DMS53 (cell line): Measurements from ENCODE around the gene NAA80.
"Not testable (repeated sequence)": the region's sequence is repeated elsewhere in the genome, so short reads cannot be mapped to it uniquely, and the experiment has no call there.

Source experiments
- DNase-seq: peaks from one replicate; lab custom pipeline; 2025; lab: John Stamatoyannopoulos, UW

The NAA80 gene

DNA sequence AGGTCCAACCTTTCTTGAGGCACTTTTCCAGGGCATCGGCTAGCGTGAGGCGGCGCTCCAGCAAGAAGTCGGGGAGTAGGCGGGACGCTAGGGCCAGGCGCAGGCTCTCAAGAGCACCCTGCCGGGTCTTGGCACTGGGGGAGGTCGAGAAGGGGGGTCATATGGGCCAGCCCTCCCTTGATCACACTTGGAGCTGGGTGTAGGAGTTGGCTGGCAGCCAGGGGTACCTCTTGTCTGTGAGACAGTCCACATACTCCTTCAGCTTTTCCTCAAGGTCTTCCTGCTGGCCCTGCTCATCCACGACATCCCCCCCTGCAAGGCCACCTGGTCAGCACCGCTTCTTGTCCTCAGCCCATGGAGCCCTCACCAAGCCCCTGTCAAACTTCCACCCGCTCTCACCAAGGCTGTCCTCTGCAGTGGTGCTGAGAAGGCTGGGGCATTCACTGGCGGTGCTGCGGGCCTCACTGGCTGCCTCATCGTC is 9.0 kb downstream of the NAA80 start:
- DNase-seq = no peak

DNA sequence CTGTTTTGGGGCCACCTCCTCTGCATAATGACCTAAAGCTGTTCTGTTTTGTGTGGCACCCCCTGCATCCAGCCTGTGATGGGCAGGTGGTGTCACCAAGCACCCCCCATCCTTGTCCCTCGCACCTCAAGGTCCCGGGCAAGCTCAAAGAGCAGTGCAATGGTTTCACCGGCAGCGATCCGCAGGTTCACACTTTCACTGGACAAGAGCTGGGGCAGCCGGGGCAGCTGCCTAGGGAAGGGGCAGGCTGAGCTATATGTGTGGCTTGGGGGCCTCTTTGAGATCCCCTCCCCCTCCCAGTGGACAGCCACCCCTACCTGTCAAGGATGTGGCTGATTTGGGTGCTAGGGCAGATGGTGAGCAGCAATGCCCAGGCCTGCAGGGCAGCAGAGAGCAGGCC is 10.1 kb downstream of the NAA80 start:
- no peak for DNase-seq

DNA sequence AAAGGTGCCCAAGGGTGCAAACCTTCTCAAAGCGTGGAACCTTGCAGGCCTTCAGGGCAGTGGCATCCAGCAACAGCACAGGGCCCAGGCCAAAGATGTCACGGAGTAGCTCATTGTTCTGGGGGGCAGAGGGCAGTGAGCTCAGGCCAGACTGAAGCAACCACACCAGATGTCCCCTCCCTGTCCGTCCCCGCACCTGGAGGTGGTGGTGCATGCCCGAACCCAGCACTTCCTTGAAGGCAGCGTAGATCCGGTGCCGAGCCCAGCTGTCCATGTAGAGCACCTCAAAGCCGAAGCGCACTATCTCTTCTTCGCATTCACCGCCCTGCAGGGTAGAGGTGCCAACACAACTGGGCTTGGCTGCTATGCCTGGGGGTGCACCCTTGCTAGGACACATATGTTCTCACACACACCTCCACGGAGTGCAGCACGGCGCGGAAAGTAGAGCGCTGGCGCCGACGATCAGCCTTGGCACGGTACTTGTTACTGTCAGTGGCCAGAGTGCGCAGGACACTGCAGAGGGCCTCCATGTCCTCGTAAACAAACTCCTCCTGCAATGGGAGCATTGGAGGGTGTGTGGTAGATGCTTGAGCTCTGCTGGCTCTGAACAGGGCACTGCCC is 10.7 kb downstream of the NAA80 start:
- no peak for DNase-seq

DNA sequence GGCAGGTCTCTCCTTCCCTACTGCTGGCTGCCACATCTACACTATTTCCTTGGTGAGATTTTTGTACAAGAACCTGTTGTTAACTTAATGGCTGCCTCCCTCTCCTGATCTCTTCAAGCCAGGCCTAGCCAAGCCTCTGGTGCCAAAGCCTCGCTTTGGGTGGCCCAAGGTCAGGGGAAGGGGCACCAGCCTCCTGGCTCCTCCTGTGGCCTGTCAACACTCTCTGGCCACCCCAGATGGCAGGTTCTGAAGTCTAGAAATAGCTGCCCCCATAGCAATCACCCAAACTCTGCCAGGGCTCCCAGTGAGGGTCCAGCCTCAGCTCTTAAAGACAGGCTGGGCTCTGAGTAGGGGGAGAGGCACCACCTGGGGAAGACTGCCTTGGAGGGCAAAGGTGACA is 11.9 kb downstream of the NAA80 start:
- DNase-seq = no peak

DNA sequence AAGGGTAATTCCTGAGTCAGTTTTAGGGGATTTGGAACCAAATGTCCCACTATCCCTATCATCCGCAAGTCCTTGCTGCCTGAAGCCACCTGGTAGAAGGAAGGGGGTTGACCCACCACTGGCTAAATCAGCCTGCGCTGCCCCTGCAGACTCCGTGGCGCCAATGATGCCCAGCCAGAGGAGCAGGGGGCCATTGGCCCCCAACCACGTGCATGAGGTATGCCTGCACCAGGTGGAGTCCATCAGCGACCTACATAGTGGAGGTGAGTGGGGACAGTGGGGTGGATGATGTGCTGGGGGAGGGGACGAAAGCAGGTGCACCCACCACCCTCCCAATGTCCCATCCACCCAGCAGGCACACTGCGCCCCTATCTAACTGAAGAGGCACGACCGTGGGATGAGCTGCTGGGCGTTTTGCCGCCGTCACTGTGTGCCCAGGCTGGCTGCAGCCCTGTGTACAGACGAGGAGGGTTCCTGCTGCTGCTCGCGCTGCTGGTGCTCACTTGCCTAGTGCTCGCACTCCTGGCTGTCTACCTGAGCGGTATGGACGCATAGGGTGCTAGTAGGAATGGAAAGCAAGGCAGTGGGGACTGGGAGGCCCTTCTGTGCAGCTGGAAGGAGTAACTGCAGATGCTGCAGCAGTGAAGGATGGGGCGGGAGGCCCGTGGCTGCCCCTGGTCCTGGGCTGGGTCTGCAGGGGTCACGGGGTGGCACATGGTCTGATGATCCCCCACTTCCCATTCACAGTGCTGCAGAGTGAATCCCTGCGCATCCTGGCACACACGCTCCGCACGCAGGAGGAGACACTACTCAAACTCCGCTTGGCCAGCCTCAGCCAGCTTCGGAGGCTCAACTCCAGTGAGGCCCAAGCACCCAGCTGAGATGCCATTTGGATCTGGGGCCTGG is 12.6 kb downstream of the NAA80 start:
- DNase-seq = no peak

DNA sequence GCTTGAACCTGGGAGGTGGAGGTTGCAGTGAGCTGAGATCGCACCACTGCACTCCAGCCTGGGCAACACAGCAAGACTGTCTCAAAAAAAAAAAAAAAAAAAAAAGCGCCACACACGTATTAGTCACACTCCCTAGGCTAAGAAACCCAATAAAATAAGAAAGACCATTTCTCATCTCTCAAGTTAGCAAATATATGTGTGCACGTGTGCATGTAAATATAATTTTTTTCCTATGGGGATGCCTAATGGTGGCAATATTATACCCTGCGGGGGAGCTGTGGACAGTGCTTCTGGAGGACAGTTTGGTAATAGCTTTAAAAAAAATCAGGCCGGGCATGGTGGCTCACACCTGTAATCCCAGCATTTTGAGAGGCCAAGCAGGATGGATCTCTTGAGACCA is 15.1 kb downstream of the NAA80 start:
- not testable (repeated sequence) for DNase-seq

DNA sequence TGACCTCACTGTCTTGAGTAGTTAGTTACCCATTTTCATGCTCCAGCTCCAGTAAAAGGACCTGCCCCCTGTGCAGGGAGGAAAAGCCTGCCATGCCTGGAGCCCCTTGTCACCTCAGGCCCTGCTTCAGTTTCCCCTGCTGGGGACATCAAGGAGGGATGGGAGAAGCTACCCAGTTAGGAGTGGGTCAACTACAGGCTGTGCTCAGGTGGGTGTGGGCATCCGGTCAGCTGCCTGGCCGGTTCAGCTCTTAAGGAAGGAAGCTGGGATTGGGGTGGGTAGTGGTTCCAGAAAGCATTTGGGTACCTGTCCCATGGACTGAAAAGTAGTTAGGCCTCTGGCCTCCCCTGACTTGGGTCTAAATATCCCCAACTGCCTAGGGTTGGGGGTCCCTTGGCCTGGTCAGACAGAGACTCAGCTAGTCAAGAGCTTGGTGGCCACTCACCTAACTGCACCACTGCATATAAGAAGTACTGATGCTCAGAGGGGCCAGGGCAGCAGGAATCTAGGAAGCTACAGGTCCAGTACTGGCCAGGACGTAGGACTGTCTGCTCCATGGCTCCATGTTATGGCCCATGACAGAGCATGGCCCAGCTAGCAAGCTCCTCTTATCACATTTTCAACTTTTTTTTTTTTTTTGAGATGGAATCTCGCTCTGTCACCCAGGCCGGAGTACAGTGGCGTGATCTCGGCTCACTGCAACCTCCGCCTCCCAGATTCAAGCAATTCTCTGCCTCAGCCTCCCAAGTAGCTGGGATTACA is 19.8 kb downstream of the NAA80 start:
- DNase-seq = no peak

DNA sequence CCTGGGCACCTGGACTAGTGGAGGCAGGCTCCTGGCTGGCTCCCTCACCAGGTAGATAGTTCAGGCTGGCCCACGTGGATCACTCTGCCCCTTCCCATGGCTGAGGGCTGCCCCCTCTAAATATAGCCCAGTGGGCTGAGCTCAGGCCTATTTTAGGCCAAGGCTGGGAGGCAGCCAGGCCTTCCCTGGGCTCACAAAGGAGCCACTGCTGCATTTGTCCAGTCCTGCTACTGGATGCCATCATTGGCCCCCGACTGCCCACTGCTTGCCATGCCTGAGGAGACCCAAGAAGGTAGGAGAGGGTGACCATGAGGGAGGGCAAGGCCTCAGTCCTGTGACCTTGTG is 20.4 kb downstream of the NAA80 start, which contains the start of gene LSMEM2:
Gene LSMEM2 (plus strand): TSS at position 208 of the 345 bp plus-strand sequence. CDS start 27 bp downstream, at position 235.
- DNase-seq = no peak

DNA sequence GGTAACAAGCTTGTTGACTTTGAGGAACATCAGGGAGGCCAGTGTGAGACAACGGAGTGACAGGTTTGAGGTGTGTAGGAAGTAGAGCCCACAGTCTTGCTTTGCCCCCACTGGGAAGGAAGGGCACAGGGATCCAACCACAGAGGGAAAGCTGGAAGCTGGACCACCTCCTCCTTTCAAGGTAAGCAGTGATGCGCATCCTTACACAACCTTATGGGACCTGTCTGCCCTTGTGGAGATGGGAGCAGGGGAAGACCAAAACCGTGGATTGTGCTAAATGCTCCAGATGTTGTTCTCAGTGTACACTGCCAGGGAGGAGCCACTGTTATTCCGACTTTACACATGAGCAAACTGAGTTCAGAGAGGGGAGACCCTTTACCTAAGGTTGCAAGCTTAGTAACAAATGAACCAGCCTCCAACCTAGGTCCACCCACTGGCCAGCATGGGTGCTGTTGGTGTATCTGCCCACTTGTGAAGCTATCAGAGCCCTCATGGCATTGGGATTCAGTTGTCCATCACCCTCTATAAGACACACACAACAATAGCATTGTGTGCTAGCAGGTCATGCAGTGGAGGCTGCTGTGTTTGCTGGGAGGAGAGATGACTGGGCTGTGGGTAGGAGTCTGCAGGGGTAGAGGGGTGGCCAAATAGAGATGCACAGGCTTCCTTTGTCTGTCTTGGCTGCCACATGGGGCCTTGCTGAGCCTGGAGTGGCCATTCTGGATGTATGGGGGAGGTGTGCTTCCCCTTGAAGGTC is 20.9 kb downstream of the NAA80 start:
- no peak for DNase-seq

DNA sequence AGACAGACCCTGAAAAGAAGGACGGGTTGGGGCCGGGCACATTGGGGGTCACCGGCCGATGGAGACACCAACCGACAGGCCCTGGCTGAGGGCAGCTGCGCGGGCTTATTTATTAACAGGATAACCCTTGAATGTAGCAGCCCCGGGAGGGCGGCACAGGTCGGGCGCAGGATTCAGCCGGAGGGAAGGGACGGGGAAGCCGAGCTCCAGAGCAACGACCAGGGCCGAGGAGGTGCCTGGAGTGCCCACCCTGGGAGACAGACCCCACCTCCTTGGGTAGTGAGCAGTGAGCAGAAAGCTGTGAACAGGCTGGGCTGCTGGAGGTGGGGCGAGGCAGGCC is 22.5 kb downstream of the NAA80 start:
- peak; percentile 59 for DNase-seq

DNA sequence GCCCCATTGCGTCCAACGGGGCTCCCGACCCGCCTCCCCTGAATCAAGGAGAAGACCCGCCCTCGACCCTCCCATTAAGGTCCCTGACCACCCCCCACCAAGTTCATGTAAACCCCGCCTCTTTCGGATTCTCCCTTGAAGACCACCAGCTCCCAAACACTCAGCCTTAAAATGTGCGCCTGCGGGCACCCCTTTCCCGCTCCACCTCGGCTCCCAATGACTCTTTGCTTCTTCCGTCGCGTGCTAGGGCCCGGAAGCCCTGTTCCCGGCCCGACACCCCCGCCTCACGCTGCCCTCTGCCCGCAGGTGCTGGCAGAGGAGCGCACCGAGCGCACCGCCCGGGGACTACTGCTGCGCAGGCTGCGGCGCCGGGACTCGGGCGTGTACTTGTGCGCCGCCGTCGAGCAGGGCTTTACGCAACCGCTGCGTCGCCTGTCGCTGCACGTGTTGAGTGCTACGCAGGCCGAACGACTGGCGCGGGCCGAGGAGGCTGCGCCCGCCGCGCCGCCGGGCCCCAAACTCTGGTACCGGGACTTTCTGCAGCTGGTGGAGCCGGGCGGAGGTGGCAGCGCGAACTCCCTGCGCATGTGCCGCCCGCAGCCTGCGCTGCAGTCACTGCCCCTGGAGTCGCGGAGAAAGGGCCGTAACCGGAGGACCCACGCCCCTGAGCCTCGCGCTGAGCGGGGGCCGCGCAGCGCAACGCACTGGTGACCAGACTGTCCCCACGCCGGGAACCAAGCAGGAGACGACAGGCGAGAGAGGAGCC is 23.0 kb downstream of the NAA80 start:
- DNase-seq = peak; percentile 75

DNA sequence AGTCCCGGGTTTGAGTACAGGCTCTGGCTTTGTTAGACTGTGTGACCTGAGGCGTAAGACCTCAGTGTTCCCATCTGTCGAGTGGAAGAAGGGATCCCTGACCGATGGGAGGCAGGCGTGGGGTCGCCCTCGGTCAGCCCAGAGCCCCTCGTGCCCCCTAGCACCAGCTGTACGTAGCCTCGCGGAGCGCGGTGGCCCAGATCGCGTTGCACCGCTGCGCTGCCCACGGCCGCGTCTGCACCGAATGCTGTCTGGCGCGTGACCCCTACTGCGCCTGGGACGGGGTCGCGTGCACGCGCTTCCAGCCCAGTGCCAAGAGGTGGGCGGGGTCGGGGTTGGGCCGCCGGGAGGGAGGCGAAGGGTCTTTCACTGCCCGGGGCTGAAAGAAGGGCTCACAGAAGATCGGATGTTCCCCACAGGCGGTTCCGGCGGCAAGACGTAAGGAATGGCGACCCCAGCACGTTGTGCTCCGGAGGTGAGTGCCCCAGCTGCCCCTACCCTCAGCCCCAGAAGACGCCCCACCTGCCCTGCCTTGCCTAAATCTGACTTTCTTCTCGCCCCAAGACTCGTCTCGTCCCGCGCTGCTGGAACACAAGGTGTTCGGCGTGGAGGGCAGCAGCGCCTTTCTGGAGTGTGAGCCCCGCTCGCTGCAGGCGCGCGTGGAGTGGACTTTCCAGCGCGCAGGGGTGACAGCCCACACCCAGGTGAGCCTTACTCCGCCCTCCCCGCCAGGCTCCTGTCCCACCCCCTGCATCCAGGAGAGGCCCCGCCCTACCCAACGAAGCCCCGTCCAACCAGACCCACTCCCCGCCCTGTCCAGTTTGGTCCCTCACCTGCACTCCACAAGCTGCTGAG is 23.8 kb downstream of the NAA80 start:
- no peak for DNase-seq

DNA sequence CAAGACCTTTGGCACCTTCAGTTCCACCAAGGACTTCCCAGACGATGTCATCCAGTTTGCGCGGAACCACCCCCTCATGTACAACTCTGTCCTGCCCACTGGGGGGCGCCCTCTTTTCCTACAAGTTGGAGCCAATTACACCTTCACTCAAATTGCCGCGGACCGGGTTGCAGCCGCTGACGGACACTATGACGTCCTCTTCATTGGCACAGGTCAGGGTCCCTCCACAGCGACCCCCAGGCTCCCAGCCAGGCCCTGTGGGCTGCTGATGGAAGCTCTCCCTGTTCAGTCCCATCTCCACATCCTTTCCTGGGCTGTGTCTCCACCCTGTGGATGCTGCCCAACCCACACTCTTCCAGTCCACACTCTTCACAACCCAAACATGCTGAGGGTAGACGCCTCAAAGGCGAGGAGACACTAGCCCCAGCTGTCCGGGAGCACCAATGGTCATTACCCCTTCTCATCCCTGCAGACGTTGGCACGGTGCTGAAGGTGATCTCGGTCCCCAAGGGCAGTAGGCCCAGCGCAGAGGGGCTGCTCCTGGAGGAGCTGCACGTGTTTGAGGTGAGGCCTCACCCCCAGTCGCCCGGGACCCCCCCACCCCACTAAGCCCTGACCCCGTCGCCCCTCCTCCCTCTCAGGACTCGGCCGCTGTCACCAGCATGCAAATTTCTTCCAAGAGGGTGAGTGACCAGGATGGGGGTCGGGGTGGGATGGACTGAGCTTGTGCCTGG is 24.7 kb downstream of the NAA80 start:
- peak; percentile 75 for DNase-seq

DNA sequence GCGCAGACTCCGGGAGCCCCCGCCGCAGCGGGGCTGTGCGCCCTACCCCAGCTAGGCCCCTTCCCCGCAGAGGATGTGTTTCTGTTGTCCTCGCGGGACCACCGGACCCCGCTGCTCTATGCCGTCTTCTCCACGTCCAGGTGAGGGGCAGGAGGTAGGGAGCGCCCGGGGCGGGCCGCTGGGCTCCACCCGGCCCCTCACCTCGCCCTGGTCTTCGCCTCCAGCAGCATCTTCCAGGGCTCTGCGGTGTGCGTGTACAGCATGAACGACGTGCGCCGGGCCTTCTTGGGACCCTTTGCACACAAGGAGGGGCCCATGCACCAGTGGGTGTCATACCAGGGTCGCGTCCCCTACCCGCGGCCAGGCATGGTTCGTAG is 25.5 kb downstream of the NAA80 start:
- no peak for DNase-seq

DNA sequence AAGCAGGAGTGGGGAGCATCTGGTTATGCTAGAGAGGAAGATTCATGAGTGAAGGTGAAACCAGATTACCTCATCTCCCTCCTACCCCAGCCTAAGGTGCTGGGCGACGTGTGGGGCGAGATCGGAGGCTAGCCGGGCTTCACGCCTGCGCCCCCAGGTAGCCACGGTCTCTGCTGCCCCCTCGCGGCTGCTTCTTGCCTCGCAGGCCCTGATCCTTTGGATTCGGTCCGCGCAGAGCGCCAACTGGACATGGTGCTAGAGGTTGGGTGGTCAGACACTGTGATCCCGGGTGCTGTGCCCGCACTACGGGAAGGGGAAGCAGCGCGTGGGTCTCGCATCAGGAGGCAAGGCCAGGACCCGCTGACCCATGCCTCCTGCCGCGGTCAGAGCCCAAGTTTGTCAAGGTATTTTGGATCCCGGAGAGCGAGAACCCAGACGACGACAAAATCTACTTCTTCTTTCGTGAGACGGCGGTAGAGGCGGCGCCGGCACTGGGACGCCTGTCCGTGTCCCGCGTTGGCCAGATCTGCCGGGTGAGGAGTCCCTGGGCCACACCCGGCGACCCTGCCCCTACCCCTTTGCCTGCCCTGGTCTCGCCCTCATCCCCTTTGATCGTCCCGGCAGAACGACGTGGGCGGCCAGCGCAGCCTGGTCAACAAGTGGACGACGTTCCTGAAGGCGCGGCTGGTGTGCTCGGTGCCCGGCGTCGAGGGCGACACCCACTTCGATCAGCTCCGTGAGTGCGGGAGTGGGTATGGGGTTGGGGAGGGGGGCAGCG is 26.1 kb downstream of the NAA80 start:
- peak; percentile 72 for DNase-seq

DNA sequence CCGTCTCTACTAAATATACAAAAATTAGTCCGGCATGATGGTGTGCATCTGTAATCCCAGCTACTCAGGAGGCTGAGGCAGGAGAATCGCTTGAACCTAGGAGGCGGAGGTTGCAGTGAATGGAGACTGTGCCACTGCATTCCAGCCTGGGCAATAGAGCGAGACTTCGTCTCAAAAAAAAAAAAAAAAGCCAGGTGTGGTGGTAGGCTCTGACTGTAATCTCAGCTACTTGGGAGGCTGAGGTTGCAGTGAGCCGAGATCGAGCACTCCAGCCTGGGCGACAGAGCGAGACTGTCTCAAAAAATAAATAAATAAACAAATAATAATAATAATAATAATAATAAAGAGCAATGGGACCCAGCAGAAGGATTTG is 26.7 kb downstream of the NAA80 start:
- DNase-seq = not testable (repeated sequence)

DNA sequence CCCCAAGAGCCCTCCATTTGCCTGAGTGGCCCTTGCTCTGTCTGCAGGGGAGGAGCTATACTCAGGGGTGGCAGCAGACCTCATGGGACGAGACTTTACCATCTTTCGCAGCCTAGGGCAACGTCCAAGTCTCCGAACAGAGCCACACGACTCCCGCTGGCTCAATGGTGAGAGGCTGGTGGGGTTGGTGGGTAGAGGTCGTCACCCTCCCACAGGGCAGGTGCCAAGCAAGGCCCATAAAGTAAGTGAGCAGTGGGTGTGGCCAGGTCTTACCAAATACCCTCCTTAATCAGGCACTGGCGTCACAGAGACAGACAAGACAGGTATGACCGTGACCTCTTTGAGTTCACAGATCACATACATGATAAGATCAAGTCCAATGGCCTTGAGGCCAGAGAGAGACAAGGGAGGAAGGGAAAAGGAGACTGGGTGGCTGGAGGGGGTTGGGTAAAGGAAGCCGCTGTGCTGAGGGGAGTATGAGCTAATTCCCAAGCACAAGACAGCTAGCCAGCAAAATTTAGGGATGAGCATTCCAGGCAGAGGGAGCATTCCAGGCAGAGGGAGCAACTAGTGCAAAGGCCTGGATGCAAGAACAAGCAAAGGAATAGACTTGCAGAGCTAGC is 27.8 kb downstream of the NAA80 start:
- no peak for DNase-seq

DNA sequence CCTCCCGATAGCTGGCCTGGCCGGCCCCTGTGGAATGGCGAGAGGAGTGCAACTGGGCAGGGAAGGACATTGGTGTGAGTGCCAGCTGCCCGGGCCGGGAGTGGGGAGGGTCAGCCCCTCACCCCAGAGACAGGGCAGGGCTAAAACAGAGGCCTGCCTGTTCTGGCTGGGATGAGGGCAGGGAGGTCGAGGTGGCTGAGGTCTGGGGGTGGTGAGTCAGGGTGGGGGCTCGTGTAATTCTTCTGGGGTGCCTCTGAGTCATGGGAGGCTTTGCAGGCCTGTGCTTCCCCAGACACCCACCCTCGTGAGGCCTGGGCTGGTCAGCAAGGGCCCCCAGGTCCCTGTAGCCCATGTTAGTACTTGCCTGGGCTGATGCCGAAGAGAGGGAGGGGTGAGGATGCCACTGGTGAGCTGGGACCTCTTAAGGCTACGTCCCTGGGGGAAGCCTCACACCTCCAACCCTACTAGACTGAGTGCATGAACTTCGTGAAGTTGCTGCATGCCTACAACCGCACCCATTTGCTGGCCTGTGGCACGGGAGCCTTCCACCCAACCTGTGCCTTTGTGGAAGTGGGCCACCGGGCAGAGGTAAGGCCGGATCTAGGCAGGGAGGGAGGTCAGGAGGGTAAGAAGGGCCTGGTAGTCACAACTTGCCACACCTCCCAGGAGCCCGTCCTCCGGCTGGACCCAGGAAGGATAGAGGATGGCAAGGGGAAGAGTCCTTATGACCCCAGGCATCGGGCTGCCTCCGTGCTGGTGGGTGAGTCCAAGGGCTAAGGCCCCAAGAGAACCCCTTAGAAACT is 28.6 kb downstream of the NAA80 start:
- DNase-seq = no peak
